HG03432 (cell line): ENCODE data around the gene ASS1.

Experiments used
- ATAC-seq: cut with Tn5 transposase; IDR thresholded peaks from one replicate; pipeline ENCODE4 v1.9.1; 2021; ENCODE audit warnings: mild to moderate bottlenecking, moderate library complexity; ENCODE audit not compliant: unreplicated experiment

The ASS1 gene

DNA sequence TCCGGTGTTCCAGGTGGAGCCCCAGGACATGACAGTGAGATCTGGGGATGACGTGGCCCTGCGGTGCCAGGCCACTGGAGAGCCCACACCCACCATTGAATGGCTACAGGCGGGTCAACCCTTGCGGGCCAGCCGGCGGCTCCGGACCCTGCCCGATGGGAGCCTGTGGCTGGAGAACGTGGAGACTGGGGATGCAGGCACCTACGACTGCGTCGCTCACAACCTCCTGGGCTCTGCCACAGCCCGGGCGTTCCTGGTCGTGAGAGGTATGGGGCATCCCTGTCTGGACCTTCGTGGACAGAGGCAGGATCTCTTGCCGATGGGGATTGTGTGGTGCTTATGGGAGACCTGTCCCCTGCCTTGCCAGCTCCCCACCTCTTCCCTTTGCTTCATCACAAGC is 26.0 kb upstream of the ASS1 start:
- no peak for ATAC-seq

DNA sequence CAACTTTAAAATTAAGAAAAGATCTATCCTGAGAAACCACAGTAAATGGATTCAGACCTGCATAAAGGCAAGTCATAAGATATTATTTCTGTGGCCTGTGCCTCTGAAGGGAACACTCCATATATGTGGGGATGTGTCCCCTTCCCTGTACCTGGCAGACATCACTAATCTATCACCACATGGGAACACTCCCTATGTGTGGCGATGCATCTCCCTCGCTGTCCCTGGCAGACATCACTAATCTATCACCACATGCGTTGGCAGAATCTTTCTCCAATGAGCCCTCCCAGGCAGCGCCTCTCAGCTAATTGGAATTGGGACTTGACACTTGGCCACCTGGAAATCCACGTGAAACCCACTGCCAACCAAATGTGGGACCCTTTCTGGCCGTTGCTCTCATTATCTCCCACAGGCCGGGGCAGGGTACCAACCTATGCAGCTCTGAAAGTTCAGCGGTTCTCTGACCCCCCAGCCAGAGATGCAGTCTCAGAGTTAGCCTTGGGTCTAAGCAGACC is 25.2 kb upstream of the ASS1 start:
- no peak for ATAC-seq

- ATAC-seq, result no peak
Measured at GRCh38 chr9:130421154-130421801, 23.5 kb upstream of the ASS1 start.

GRCh38 chr9:130421802-130422276 is 22.9 kb upstream of the ASS1 start:
- ATAC-seq, result no peak

GRCh38 chr9:130422546-130422945 is 22.2 kb upstream of the ASS1 start:
- ATAC-seq, result no peak

DNA sequence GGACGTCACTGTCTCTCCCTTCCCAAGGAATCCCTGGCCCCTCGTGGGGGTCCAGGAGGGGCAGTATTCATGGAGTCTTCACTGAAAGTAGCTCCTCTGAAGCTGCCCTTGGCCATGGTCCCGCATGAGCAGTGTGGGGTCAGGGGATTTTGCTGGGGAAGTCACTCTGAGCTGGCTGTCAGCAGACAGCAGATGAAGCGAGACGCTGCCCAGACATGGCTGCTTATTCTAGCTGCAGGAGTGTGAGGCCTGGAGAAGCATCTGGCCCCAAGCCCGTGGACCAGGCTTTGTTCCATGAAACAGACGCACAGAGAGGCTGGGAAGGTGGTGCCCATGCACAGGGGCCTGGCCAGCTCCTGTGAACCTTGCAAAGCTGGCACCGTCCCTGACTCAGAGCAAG is 21.5 kb upstream of the ASS1 start:
- no peak for ATAC-seq

GRCh38 chr9:130424595-130425454 is 19.9 kb upstream of the ASS1 start:
- ATAC-seq, result no peak

DNA sequence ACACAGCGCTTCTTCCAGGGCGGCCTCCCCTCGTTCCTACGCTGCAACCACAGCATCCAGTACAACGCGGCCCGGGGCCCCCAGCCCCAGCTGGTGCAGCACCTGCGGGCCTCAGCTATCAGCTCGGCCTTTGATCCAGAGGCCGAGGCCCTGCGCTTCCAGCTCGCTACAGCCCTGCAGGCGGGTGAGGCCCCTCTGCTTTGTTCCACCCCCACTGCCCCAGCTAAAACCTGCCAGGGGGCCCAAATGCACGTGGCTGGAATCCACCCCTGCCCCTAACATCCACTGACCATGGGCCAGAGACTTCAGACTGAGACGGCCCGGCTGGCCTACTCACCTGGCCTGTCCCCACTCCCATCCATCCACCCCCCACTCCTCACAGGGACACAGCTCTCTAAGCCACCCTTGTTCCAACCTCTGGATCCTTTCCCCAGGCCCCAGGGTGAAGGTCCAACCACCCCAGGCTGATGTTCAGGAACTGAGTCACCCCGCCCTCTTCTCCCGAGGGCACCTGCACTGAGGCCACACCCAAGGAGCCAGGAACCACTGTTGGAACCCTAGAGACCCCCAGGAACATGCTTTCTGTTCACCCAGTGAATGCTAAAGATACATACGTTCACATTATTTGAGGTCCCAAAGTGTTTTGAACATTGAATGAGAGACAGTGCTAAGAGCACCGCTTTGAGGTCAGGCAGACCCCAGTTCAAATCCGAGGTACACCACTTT is 18.9 kb upstream of the ASS1 start:
- ATAC-seq, result no peak

GRCh38 chr9:130426467-130426773 is 18.3 kb upstream of the ASS1 start:
- no peak for ATAC-seq

DNA sequence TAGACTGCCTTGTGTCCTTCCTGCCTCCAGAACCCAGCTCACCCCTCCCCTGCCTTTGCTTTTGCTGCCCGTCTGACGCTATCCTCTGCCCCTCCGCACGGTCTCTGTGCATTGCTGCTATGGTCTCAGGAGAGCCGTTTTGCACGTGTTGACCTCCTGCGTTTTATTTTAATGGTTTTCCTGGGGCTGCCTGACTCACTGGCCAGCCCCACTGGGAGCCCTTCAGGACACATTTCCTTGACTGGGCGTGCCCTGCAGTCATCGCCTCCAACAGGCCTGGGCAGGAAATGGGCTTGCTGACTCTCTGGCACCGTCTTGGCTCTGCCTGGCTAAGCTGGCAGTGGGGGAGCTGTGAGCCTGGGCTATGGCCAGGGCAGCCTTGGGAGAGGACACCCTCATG is 17.9 kb upstream of the ASS1 start:
- ATAC-seq, result no peak

GRCh38 chr9:130427326-130427725 is 17.4 kb upstream of the ASS1 start:
- no peak for ATAC-seq

DNA sequence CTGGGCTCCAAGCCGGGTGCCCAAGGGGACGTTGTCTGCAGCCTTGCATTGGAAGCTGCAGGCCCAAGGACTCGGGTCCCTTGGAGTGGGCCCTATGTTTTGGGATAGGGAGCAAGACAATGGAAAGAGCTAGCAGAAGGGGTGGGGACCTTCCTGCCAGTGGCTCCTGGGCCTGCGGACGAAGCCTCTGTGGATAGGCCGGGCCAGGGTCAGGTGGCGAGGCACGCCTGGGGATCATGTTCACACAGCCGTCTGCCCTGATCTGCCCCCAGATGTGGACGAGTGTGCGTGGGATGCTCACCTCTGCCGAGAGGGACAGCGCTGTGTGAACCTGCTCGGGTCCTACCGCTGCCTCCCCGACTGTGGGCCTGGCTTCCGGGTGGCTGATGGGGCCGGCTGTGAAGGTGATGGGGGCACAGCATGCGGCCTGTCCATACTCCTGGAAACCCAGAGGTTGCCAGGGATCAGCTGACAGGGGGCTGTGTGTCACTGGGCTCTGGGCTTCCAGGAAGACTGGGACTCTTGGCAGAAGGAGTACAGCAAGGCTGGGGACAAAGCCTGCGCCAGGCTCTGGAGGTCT is 16.6 kb upstream of the ASS1 start:
- ATAC-seq, result no peak

DNA sequence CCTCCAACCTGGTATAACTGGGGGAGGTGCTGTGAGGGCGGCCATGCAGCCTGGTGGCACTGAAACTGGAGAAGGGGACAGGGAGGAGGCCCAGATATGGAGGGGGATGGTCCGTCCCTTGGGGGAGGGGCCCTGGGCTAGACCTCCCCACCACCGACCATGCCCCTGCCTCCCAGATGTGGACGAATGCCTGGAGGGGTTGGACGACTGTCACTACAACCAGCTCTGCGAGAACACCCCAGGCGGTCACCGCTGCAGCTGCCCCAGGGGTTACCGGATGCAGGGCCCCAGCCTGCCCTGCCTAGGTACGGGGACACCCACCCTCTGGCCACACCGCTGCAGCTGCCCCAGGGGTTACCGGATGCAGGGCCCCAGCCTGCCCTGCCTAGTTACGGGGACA is 15.4 kb upstream of the ASS1 start:
- ATAC-seq, result no peak

GRCh38 chr9:130429831-130430230 is 14.9 kb upstream of the ASS1 start:
- ATAC-seq, result no peak

GRCh38 chr9:130430232-130430631 is 14.5 kb upstream of the ASS1 start:
- ATAC-seq, result no peak

DNA sequence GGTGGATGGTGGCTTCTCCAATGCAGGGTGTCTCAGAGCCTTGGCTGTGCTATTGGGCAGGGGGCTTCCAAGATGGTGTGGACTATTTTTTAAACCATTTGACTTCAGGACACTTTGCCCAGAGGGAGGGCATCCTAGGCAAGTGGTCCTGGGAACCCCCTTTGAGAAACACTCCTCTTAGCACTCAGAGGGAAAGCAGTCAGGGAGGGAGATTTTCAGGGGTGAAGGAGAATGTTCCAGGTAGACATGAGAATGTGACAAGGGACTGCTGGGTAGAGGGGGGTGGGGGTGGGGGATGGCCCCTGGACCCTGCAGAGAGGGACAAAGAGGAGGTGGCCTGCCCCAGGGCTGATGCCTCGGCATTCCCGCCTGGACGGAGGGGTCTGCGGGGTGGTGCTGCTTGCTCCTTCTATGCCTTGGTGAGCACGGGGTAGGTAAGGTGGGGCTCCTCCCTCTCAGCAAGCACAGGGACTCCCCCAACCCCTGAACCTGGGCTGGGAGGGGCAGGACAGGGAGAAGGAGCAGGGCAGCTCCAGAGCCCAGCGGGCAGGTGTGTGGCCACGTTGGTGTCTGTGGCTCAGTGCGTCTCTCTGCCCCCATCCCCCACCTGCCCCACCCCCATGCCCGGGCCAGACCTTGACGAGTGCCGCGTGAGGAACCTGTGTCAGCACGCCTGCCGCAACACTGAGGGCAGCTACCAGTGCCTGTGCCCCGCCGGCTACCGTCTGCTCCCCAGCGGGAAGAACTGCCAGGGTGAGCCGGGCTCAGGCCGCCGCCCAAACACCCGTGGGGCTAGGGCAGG is 13.8 kb upstream of the ASS1 start:
- ATAC-seq, result no peak

DNA sequence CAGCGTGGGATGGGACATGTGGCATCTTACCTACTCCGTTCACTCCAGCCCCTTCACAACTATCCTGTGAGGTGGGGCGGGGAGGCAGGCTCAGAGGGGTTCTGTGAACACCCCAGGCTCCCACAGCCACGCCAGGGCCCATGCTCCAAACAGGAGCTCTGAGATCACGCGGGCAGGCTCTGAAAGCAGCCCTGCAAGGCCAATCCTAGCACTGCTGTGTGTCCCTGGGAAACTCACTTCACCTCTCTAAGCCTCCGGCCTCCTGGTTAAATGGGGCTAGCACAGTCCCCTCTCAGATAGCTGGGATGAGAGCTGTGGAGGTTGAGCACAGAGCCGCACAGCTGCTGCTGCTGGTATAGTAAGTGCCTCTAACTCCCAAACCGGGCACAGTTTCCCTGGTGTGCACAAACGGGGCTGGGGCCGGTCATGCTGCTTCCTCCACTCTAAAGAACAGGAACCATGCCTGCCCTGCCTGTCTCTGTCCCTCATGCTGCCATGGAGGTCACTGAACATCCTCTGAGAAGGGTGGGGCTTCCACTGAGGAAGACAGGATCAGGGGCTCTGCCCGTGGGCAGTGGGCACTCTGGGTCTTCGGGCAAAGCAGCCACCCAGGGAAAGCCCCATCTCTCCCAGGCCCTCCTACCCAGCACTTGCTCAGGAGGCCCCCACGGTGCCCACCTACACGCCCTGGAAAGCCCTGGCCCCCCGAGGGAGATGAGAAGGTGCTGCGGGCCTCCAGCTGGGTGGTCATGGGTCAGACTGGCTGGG is 13.0 kb upstream of the ASS1 start:
- ATAC-seq, result no peak

DNA sequence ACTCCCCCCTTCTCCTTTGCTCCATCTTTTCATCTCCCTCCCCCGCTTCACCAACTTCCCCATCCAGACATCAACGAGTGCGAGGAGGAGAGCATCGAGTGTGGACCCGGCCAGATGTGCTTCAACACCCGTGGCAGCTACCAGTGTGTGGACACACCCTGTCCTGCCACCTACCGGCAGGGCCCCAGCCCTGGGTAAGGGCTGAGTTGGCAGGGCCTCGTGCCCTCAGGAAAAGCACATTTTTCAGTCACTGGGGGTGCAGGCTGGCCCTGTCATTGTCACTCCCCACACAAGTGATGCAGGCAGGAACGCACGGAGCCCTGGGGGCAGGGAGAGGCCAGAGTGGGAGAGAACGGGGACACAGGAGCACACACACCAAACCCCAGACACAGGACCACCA is 12.4 kb upstream of the ASS1 start:
- no peak for ATAC-seq

DNA sequence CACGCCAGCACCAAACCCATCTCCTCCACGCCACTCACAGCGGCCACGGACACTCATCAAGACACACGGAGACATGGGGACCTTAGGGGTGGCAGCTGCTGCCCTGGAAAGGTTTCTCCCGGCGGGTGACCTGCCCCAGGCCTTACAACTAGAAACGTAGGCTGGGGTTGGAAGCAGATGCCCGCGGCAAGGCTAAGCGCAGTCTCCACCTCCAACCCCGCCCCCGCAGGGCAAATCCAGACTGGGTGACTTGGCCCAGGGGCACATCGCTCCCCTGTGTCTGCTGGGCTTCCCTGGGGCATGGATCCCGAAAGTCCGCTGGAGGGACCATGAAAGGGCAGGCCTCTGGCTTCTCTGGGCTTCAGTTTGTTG is 12.0 kb upstream of the ASS1 start:
- no peak for ATAC-seq
